ENCODE data around the gene CIB4.
"Not testable (repeated sequence)": the region's sequence is repeated elsewhere in the genome, so short reads cannot be mapped to it uniquely, and the experiment has no call there.

The CIB4 gene

GRCh38 chr2:26666671-26667070, 25.5 kb upstream of the CIB4 start:
- DNase-seq (ENCODE audit: low read depth in 3 of 3), result no peak

- not testable (repeated sequence) for DNase-seq (ENCODE audit: low read depth in 3 of 3)
Measured at GRCh38 chr2:26665296-26665695, 24.1 kb upstream of the CIB4 start.

DNA sequence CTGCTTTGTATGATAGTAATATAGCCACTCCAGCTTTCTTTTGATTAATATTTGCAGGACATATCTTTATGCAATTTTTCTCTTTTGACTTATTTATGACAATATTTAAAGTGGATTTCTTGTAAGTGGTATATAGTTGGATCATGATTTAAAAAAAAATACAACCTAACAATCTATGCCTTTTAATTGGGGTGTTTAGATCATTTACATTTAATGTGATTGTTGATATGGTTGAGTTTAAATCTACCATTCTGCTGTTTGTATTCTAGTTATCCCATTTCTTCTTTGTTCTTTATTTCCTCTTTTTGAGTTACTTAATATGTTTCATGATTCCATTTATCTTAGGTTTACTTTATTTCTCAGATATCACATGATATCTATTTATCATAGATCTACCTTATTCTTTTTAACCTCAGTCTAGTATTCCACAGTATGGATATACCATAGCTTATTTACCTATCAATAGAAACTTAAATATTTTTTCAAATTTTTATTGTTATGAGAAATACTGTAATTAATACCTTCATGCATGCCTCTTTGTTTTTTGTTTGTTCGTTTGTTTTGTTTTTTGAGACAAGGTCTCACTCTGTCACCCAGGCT, 19.3 kb upstream of the CIB4 start:
- no peak for DNase-seq (ENCODE audit: low read depth in 3 of 3)

GRCh38 chr2:26658691-26659346, 17.7 kb upstream of the CIB4 start:
- no peak for DNase-seq (ENCODE audit: low read depth in 3 of 3)

- no peak for DNase-seq (ENCODE audit: low read depth in 3 of 3)
Measured at GRCh38 chr2:26657265-26657664, 16.1 kb upstream of the CIB4 start.

- DNase-seq (ENCODE audit: low read depth in 3 of 3), result no peak
Measured at GRCh38 chr2:26655611-26656195, 14.5 kb upstream of the CIB4 start.

GRCh38 chr2:26655120-26655519, 14.0 kb upstream of the CIB4 start:
- DNase-seq (ENCODE audit: low read depth in 3 of 3), result not testable (repeated sequence)

DNA sequence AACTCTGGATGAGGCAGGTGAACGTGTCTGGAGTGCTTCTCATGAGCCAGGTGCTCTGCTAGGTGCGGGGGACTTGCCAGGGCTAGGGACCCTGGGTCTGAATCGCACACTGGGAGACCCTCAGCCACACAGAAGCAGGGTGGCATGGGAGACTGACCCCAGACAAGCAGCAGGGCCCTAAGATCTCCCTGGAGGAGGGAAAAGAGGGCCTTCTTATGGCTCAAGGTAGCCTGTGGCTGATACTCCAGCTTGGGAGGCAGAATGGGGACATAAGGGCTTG, 12.8 kb upstream of the CIB4 start:
- DNase-seq (ENCODE audit: low read depth in 3 of 3), result no peak

GRCh38 chr2:26653207-26654060, 12.3 kb upstream of the CIB4 start:
- DNase-seq (ENCODE audit: low read depth in 3 of 3), result no peak

- no peak for DNase-seq (ENCODE audit: low read depth in 3 of 3)
Measured at GRCh38 chr2:26652361-26653041, 11.3 kb upstream of the CIB4 start.

DNA sequence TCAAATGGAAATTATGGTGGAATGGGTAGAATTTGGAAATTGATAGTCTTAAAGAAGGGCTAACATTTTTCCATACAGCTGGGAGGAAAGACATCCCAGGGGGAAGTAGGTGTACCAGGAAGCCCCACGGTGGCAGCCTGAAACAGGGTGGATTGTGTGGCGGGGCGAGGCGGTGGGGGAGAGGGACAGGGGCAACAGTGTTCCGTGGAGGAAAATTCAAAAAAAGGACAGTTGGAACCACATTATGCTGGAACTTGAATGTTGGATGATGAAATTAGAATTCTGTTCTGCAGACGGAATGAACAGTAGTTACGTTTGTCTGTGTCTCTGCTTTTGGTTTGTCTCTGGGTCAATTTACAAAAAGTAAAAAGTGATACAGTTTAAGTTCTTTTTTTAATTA, 10.6 kb upstream of the CIB4 start:
- no peak for DNase-seq (ENCODE audit: low read depth in 3 of 3)

- no peak for DNase-seq (ENCODE audit: low read depth in 3 of 3)
Measured at GRCh38 chr2:26651470-26651771, 10.3 kb upstream of the CIB4 start.

DNA sequence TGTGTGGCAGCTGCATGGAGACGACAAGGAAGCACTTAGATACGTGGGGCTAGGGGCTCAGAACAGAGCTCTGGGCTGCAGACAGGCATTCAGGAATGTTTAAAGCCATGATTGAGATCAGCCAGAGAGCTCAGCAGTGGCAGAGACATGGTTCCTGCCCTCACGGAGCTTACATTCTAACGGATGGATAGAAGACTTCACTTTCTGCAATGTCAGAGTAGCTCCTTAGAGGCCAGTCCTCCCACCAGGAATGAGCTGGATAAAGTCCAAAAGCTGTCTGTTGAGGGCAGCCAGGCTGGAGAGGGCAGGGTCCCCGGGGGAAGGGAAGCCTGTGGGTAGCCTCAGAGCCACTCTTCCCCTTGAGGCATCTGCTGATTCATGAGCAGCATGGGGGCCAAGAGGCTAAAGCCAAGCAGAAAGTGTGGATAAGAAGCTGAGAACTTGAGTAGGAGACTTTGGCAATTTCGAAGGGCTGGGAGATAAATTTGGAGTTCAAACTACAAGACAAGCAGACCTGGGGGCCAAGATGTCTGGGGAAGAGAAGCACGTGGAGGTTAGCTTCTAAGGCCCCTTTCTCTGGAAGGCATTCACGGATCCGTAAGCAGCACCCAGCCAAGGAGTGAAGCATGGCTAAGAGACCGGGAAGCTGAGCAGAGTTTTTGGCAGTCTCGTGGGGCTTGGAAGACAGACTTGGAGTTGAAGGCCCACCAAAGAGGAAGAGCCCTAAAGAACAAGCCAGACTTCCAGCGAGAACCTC, 9.7 kb upstream of the CIB4 start:
- DNase-seq (ENCODE audit: low read depth in 3 of 3), result no peak

- no peak for DNase-seq (ENCODE audit: low read depth in 3 of 3)
Measured at GRCh38 chr2:26649992-26650712, 9.0 kb upstream of the CIB4 start.

DNA sequence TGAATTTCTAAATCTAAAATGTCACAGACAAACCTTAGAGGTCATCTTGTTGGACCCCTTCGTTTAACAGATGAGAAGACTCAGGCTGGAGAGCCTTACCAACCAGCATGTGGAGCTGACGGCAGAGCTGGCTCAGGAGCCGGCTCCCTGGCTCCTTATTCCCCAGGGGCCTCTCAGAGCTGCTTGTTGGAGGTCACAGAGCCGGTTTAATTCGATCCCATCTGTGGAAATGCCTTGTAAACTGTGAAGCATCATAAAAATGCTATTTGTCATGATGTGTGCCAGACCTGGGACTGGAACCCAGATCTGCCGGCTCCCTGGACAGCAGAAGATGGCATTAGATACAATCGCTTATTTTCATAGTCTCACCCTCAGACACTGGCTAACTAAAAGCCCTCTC, 8.2 kb upstream of the CIB4 start:
- no peak for DNase-seq (ENCODE audit: low read depth in 3 of 3)

DNA sequence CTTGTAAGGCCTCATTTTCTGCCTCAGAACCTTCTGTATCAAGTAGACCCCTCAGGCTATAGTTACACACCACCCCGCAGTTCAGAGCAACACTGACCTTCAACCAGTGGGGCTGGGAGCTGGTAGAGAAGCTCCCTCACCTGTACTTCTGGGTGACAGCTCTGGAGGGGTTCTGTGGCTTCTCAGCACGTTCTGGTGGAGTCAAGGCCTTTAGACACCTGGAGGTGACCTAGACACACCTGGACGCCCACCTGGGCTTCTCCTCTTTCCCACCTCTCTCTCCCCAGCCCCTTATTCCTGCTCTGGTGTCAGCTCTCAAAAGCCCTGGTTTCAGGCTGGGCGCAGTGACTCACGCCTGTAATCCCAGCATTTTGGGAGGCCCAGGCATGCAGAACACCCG, 7.3 kb upstream of the CIB4 start:
- DNase-seq (ENCODE audit: low read depth in 3 of 3), result no peak

DNA sequence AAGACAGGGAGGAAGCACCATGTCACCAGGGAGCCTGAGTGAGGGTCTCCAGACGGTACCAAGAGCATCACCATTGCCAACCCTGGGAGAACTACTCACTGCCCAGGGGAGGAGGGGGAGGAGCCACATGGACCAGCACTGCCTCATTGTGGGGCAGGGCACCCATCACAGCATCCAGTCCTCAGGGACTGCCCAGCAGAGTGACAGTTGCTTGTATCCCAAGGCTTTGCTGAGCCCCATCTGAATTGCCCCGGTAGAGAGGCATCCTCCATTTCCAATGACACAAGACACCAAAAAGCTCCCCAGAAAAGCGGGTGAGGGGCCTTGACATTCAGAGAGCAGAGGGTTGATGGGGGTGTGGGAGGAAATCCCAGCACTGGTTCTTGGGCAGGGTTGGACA, 6.8 kb upstream of the CIB4 start:
- DNase-seq (ENCODE audit: low read depth in 3 of 3), result no peak

- no peak for DNase-seq (ENCODE audit: low read depth in 3 of 3)
Measured at GRCh38 chr2:26646986-26647672, 6.0 kb upstream of the CIB4 start.

DNA sequence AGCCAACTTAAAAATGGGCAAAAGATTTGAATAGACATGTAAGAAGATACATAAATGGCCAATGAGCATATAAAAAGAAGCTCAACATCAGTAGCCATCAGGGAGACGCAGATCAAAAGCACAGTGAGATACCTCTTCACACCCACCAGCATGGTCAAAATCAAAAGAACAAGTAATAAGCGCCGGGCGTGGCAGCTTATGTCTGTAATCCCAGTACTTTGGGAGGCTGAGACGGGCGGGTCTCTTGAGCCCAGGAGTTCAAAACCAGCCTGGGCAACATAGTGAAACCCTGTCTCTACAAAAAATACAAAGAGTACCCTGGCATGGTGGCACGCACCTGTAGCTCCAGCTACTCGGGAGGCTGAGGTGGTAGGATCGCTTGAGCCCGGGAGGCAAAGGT, 4.6 kb upstream of the CIB4 start:
- DNase-seq (ENCODE audit: low read depth in 3 of 3), result no peak

- no peak for DNase-seq (ENCODE audit: low read depth in 3 of 3)
Measured at GRCh38 chr2:26644188-26644835, 3.1 kb upstream of the CIB4 start.

Data from stimulated activated CD4-positive, alpha-beta T cell treated with anti-CD3 and anti-CD28 coated beads, TNF-alpha, amount 100 ng/mL, for 24 hours (primary cell).